NOMO-1 treated with dmso at 0.1 percent for 144 hours (cell line): ENCODE data around the gene POU3F2.

ENCODE experiments used
- DNase-seq: peaks from one replicate; lab custom pipeline; 2025; ENCODE audit not compliant: unreplicated experiment; lab: John Stamatoyannopoulos, UW

The POU3F2 gene

DNA sequence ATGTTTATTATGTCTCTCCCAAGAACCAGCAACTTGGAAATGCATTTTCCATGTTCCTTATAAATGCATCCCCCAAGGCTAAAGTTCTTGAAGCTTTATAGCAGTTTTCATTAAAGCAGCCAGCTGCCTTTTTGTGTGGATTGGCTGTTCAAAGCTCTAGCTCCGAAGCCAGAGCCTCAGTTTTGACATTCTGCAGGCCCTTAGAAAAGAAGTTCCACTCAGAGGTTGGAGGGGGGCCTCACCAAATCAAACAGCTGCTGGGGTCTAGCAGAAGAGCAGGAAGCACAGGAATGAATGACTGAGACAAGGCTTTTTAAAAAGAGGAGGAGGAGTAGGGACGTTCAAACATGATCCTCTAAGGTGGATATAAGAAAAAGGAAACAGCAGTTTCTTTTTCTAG lies 4.2 kb upstream of the POU3F2 start:
- DNase-seq = no peak

DNA sequence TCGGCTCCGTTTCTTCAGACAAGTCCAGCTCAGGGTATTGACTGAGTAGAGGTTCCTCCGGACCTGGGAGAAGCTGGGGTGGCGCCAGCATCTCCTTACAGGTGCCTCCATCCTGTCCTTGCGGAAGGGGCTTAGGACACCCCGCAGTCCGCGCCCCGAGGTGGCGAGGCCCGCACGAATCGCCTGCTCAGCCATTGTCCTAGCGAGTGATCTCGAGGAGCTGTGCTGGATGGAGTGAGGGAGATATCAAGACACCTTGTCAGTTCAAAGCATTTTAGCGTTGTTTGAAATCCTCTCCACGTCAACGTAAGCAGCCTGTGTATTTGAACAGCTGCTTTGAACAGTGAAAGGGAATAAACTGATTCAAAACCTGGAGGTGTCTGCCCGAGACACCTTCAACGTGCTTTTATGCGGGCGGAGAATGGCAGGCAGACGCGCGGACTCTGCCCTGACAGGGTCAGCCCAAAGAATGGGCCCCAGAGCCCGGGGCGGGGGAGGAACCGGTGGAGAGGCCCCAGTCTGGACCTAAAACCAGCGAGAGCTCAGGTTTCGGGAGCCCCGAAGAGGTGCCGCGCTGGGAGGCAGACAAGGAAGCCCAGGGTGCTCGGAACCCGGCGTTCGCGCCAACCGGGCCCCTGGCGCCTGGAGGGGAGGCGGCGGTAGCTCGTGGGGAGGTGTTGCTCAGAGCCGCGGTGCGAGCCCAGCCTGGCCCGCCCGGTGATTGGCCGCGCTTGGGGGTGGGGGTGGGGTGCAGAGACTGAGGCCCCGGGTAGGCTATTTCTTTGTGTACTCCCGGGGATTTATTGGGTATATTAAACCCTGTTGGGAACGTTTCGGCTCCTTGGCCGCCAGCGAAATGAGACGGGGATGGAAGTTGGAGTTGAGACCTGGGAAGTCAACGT lies 3.1 kb upstream of the POU3F2 start:
- DNase-seq = no peak

DNA sequence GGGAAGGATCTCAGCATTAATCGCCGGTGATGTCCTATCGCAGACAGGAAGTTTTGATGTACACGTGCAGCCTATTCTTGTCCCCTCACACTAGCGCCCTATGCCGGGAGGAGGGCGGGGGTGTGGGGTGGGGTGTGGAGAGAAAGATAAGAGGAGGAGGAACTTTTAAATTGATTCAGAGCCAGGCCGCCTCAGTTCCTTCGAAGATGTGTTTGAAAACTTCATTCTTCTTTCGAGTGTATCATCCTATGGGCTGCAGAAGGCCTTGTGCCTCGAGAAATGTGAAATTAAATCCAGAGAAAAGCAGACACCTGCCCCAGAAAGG lies 2.5 kb upstream of the POU3F2 start:
- no peak for DNase-seq

DNA sequence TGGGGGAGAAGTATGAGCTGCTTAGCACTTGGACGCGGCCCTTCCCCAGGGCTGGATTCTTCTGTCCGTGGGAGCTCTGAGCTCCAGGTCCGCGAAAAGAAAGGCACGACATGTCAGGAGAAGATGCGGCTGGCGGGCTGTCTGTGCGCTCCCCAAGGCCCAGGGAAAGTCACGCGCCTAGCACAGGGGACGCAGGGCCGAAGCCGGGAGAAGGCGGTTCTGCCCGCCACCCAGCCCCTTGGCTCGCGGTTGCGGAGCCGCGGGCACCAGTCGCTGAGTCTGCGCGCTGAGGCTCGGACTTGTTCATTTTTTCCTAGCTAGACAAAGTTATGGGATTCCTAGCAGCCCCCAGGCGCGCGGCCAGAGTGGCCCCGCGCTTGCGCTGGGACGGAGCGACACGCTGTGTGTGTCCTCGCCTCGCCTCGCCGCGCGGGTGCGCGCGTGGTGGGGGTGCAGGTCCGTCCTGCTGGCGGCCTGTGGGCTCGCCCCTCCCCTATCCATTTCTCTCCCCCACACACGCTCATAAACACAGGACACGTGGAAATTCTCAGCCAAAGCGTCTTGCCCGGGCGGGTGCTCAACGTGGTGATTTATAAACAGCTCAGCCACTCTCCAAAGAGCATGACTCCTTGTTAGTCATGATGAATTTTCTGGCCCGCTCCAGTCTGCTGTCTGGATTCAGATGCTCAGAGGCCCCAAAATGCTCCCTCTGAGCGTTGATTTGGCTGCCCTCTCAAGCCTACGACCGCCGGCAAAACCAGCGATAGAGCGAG lies 1.9 kb upstream of the POU3F2 start:
- DNase-seq = no peak

DNA sequence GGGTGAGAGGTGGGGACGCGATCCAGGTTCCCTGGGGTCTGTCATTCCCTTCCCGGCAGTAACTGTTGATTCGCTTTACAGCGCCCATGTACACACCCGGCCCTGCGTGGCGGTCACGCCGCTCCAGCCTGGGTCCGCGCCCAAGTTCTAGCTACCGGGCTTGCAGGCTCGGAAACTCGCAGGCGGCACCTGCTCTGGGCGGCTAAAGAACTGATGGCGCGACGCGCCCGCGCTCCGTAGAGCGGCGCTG lies 1.4 kb upstream of the POU3F2 start:
- DNase-seq = no peak

DNA sequence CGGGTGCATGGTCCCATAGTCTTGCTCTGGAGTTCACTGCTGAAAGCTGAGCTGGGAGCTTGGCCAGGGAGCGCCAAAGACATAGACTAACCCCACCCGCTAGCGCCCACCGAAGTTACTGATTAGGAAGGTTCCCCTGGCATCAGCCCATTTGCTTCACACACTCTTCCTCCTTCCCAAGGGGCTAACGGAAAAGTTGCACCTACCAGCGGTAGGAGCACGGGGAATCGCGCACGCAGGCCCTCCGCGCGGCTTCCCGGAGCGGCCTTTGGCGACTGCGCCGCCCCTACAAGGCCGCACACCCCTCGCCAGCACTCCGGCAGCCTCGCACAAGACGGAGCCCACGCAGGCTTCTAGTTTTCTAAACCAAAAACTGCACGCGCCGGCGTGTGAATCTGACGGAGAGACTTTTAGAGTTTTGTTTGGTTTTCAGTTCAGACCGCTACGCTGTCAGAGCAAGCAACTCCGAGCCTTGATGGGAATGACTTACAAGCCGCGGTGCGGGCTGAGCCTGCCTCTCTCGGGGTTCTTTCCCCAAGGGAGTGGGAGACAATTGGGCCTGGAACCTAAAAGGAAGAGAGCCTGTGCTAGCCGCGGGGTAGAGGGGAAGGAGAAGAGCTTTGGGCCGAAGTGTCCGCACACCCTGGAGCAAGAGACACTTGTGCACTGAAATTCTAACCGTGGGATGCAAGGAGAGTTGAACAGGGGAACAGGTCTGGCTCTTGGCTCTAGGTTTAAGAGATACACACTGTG lies 891 bp upstream of the POU3F2 start:
- DNase-seq = no peak

DNA sequence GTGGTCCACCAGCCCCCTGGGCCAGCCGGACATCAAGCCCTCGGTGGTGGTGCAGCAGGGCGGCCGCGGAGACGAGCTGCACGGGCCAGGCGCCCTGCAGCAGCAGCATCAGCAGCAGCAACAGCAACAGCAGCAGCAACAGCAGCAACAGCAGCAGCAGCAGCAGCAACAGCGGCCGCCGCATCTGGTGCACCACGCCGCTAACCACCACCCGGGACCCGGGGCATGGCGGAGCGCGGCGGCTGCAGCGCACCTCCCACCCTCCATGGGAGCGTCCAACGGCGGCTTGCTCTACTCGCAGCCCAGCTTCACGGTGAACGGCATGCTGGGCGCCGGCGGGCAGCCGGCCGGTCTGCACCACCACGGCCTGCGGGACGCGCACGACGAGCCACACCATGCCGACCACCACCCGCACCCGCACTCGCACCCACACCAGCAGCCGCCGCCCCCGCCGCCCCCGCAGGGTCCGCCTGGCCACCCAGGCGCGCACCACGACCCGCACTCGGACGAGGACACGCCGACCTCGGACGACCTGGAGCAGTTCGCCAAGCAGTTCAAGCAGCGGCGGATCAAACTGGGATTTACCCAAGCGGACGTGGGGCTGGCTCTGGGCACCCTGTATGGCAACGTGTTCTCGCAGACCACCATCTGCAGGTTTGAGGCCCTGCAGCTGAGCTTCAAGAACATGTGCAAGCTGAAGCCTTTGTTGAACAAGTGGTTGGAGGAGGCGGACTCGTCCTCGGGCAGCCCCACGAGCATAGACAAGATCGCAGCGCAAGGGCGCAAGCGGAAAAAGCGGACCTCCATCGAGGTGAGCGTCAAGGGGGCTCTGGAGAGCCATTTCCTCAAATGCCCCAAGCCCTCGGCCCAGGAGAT lies 1.0 kb downstream of the POU3F2 start:
- no peak for DNase-seq

DNA sequence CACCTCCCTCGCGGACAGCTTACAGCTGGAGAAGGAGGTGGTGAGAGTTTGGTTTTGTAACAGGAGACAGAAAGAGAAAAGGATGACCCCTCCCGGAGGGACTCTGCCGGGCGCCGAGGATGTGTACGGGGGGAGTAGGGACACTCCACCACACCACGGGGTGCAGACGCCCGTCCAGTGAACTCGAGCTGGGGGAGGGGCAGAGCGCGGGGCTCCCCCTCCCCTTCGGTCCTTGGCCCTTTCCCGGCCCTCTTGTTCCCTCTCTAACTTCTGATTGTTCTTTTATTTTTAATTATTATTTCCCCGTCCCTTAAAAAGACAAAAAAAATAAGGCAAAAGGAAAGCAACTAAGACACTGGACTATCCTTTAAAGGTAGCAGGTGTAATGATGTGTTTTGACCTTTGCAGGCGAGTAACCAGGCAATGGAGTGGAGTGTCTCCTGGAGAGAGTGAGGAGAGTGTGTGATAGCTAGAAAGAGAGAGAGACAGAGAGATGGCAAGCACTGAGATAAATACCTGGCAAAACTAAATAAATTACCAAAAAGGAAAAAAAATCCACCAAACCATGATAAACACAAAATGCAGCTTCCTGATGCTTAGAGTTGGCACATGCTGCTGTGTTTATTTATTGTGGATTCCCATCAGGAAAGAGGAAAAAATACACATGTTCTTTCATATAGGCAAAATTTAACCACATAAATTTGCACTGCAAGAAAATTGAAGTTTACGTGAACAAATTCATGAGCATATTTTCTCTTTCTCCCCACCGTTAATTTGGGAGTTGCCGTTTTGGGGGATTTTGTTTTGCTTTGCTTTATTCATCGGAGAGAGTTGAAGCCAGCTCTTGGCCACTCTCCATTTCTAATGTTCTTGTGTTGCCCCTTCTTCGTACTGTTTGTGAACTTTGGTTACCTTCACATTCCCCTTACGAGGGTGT lies 1.9 kb downstream of the POU3F2 start:
- DNase-seq = no peak

DNA sequence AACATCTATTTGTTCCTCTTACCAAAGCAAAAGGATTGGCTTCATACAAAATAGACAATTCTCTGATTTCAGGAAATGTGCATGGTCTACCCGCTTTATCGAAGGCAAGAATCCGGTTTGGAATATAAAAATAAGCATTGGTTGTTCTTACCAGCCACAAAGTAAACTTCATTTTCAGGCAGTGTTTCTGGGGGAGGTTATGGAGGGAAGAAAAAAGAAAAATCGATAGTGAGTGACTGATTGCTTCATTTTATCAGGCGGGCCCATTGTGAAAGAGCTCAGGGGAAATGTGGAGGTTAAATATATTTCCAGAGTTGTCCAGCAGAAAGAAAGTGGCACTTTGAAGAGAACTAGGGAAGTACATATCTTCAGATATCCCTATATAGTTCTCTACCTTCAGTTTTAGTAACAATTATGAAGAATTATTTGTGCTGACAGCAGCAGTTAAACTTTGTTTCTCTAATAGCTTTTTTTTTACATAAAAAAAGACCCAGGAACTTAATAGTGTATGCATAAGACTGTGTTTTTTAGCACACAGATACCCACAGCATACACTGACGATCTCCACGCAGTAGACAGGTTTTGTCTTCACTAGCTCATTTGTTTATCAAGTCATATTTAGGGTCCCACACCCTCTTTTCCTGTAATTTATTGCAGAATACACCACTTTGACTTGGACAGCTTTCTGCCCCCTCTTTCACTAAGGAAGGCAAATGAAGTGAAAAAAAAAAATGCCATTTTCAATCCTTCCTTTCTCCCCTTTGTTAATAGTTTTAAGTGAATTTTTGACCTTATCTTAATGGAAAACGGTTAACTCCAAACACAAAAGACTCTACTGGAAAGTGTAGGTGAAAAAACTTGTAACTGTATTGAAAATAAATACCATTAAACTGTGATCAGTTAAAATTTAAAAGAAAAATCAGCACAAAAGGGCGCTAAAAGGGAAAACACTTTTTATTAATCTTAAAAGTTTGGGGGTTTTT lies 2.9 kb downstream of the POU3F2 start:
- DNase-seq = no peak

DNA sequence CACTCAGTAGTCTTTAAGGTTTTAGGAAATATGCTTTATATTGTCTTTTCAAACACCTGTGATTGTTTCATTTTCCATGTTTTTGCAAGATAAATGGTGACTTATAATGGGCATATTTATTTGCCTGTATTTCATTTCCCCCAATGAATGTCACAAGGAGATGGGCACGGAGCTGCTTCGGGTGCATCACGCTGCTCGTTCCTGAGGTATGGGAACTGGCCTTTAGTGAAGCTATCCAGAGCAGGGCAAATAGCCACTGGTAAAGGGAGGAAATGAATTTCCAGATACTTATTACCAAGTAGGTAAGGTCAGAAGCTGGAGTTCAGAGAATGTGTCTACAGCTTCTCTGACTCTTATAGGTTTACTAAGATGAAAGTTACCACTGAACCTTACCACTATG lies 3.7 kb downstream of the POU3F2 start:
- DNase-seq = no peak

DNA sequence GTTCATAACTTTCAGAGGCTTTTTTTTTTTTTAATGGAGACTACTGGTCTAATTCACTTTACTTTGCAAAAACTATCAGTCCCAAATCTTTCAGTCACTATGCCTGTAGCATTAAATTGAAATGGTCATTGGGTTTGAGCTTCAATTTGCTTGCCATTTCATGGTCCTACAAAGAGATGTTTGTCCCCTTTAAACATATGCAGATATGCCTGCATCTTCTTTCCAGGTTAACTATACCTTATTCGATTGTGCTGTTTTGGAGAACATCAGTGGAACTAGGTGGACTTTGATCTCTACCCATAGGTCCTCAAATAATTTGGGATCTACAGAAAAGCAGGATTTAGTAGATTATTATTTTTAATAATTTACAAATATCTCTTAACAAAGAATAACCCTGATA lies 4.6 kb downstream of the POU3F2 start:
- no peak for DNase-seq

DNA sequence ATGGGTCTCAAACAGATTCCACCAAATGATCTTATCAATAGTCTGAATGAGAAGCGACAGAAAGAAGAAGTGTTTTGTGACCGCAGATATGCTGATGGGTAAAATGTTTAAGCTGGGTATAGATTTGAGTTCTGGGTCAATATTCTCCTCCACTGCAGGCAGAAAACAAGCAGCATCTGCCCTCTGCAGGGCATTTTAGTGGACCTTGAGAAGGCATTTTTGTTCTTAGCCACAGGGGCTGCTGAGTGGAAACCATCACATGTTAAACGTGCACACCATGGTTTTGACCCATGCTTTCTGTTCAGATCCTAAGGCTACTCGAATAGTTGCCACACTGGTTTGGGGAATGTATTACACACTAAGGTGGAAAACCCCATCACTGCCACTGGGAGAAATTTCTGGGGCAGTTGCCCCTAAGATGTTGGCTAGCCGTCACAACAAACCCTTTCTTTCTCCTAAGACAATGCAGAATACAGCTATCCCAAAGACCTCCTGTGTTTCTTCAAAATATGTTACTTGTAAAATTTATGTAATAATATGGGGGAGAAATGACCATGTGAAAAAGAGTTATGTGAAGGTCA lies 5.5 kb downstream of the POU3F2 start:
- no peak for DNase-seq

DNA sequence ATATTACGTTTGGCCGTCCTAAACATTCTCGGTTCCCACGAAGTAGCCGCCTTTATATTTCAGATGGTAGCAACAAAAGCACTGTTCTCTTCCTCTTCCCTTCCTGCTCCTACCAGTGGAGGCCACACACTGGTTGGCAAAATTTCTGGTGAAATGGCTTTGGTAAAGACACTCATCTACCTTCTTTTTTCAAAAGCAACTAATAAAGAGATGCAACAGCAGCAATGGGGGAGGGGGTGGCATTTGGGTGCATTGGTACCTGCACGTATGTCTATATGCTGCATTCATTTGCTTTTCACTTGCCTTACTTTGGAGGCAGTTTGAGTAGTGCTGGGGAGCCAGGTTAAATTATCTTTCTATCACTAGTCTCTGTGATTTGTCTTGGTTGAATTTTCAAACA lies 6.0 kb downstream of the POU3F2 start:
- no peak for DNase-seq

DNA sequence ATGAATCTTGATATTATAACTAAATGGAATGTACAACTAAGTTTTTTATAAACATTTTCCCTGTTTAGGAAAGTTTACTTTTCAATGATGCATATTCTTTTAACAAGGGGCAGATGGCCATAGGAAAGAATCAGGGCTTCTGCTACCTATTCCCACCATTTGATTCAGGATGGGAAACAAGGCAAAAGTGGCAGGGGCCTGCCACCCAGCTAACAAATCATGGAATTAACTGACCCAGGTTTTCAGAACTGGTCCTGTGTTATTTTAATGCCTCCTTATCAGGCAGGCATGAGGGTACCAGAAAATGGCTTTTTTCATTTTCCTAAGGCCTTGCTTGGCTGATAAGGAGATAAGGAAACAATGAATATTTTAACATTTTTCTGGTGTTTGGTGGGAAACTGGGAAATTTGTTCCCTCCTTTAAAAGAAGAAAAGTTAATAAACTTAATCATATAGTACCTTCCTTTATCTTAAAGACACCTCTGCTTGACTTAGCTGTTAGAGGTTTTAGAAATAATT lies 6.7 kb downstream of the POU3F2 start:
- no peak for DNase-seq

DNA sequence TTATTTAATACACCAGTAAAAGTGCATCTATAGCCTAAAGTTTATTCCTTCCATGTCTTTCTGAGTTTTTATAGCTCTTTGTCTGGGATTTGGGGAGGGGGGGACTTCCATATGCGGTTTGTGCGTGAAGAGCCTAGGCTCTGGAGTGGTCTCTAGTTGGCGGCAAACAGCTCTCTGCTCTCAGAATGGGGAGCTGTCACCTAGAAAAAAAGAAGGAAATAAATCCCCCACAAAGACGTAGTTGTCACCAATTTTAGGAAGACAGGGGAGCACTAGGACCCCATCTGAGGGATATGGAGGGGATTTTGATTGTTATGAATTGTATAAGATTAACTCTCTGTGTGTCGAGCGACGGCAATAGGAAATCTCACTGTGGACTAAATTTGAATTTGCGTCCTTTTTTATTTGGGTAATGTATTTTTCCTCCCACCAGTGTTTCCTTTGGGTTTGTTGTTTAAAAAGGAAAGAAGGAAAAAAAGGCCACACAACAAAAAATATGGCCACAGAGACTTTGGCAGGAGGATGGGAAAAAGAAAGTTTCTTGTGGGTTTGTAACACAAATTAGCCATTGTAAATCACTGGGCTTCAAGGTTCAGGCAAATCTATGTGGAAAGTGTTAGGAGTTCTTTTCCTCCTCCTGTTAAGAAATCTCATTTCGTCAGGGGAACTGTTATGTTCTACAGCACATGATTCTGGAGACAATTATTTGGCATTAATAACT lies 7.4 kb downstream of the POU3F2 start:
- DNase-seq = no peak

DNA sequence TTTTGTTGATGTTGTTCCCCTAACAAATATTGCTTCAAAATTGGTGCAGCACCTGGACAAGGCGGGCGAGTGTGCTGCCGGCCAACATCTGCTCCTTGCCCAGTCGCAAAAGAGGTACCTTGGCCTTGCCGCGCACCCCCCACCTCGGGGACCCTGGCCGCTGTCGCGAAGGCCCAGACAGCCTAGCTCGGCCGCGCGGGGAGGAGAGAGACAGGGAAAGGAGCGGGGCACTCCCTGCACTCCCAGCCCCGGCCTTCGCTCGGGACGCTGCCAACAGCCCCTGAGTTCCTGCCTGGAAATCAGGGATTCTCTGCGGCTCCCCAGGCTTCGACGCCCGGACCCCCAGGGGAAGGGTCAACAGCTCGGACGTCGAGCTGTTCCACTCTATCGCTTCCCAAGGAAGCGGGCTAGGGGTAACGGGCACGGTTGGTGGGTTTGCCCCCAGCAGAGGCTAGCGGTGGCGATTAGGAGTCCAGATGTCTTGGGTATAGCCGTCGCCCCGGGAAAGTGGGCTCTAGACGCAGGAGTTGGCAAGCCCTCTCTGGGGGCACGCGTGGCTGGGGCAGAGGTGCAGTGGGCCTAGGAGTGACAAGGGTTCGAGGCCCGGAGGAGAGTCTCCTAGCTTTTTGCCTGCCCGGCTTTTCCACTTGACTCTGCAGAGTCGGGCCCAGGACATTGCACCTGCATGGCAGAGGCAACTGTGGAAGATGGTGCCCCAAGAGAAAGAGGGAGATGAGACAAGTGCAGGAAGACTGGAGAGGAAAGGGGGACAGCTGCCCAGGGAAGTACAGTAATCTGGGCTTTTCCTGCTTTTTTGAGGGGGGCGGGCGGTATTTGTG lies 8.2 kb downstream of the POU3F2 start:
- no peak for DNase-seq
